Measurements from ENCODE around the gene TIRAP.

Gene TIRAP

GRCh38 chr11:126327281-126328000, 44.5 kb downstream of the TIRAP start:
- no peak for DNase-seq

- no peak for DNase-seq
Observed at GRCh38 chr11:126328001-126328390, 45.1 kb downstream of the TIRAP start.

GRCh38 chr11:126328444-126328843, 45.6 kb downstream of the TIRAP start:
- no peak for DNase-seq

GRCh38 chr11:126328938-126329643, 46.2 kb downstream of the TIRAP start:
- DNase-seq = no peak

- no peak for DNase-seq
Observed at GRCh38 chr11:126329644-126330211, 46.8 kb downstream of the TIRAP start.

GRCh38 chr11:126331286-126331685, 48.4 kb downstream of the TIRAP start:
- DNase-seq = no peak

GRCh38 chr11:126332221-126332711, 49.4 kb downstream of the TIRAP start:
- DNase-seq = no peak

- DNase-seq = no peak
Observed at GRCh38 chr11:126333142-126333541, 50.2 kb downstream of the TIRAP start.

GRCh38 chr11:126334659-126335462, 52.0 kb downstream of the TIRAP start:
- DNase-seq = no peak

GRCh38 chr11:126335463-126335760, 52.5 kb downstream of the TIRAP start:
- DNase-seq = no peak

- no peak for DNase-seq
Observed at GRCh38 chr11:126336138-126336541, 53.2 kb downstream of the TIRAP start.

GRCh38 chr11:126336671-126337101, 53.8 kb downstream of the TIRAP start:
- DNase-seq = no peak

- DNase-seq = no peak
Observed at GRCh38 chr11:126337126-126337473, 54.2 kb downstream of the TIRAP start.

GRCh38 chr11:126337474-126338241, 54.8 kb downstream of the TIRAP start:
- DNase-seq = no peak

GRCh38 chr11:126338346-126339055, 55.6 kb downstream of the TIRAP start:
- no peak for DNase-seq

- DNase-seq = no peak
Observed at GRCh38 chr11:126339073-126339862, 56.4 kb downstream of the TIRAP start.

- DNase-seq = no peak
Observed at GRCh38 chr11:126339863-126340434, 57.1 kb downstream of the TIRAP start.

- no peak for DNase-seq
Observed at GRCh38 chr11:126340960-126341606, 58.2 kb downstream of the TIRAP start.

GRCh38 chr11:126341760-126342161, 58.9 kb downstream of the TIRAP start:
- no peak for DNase-seq

- no peak for DNase-seq
Observed at GRCh38 chr11:126343051-126343450, 60.2 kb downstream of the TIRAP start.

All from activated CD4-positive, alpha-beta T cell treated with anti-CD3 and anti-CD28 coated beads, Interleukin-2, amount 50 U/mL, for 4 hours (primary cell).